Upper lobe of left lung (tissue), 6 donors: Measurements from ENCODE around the gene PFKM. TPM values are rescaled to one million over a fixed set of nuclear protein-coding genes. Genes with fewer than 3 reads are reported as not detected.

ENCODE experiments used
- ATAC-seq, 2 donors: fragments of 200-7000 bp; cut with Tn5 transposase; one replicate each; pipeline ENCODE4 v1.9.1; 2022; ENCODE audit warnings: mild to moderate bottlenecking in 2 of 2, moderate library complexity in 2 of 2; ENCODE audit not compliant: low FRiP score in 2 of 2
- DNase-seq, 2 donors: peaks; one replicate each; pipeline ENCODE4 v3.0.0-alpha.2; 2019 to 2020
- H3K27ac ChIP-seq, 4 donors: fragments of 200-600 bp; sonication (generic); one replicate each; pipeline ENCODE4 v1.5.1; 2016 to 2019
- H3K27me3 ChIP-seq, 4 donors: fragments of 200-600 bp; sonication (generic); one replicate each; pipeline ENCODE4 v1.5.1; 2017 to 2019
- H3K36me3 ChIP-seq, 4 donors: fragments of 200-600 bp; sonication (generic); one replicate each; pipeline ENCODE4 v1.5.1; 2016 to 2019
- H3K4me1 ChIP-seq, 4 donors: fragments of 200-600 bp; sonication (generic); one replicate each; pipeline ENCODE4 v1.5.1; 2018 to 2019
- H3K4me3 ChIP-seq, 4 donors: fragments of 200-600 bp; sonication (generic); one replicate each; pipeline ENCODE4 v1.5.1; 2017 to 2019; ENCODE audit warnings: mild to moderate bottlenecking in 2 of 4, moderate library complexity in 1 of 4
- H3K9me3 ChIP-seq, 4 donors: fragments of 200-600 bp; sonication (generic); one replicate each; pipeline ENCODE4 v1.5.1; 2018 to 2019
- CTCF ChIP-seq, 6 experiments: fragments of 450-650 bp in 4 of 6; fragments of 200-600 bp in 2 of 6; sonication (generic) in 2 of 6; IDR thresholded peaks; one replicate each; pipeline ENCODE4 v1.5.1; 2016 to 2019; ENCODE audit warnings: antibody characterized with exemption in 6 of 6
- EP300 ChIP-seq, 4 donors: sonication (generic); formaldehyde crosslinking; IDR thresholded peaks; one replicate each; pipeline ENCODE4 v1.5.1; 2017; ENCODE audit warnings: antibody characterized with exemption in 4 of 4, control low read depth in 2 of 4
- POLR2A ChIP-seq, 4 donors: fragments of 450-650 bp; IDR thresholded peaks; one replicate each; pipeline ENCODE4 v1.5.1; 2016 to 2017; ENCODE audit warnings: antibody characterized with exemption in 4 of 4, mild to moderate bottlenecking in 2 of 4
- POLR2AphosphoS5 ChIP-seq, 2 donors: sonication (generic); formaldehyde crosslinking; IDR thresholded peaks; one replicate each; pipeline ENCODE4 v1.5.1; 2017; ENCODE audit warnings: antibody characterized with exemption in 2 of 2
- WGBS, 2 donors: methylation state at CpG; one replicate each; pipeline ENCODE4 v1.1.5; 2017 to 2018; 5-methylcytosine and 5-hydroxymethylcytosine counted together
- small RNA-seq, 4 donors: library from RNA; depleted of rRNA; stranded (forward); fragments of <200 nt; gene quantifications; one replicate each; pipeline ENCODE3, GENCODE V24; 2016
- total RNA-seq, 6 donors: library from RNA; depleted of rRNA in 4 of 6; stranded (reverse); fragments of >200 nt in 4 of 6; gene quantifications; one replicate each; pipeline versions ENCODE4 v1.1.0 to v1.2.1, GENCODE V29; 2016 to 2021
- donor health status: DM: no; HTN: no; CAD: no; lungs with moderate emphysema.
- donor health status: DM: no; HTN: yes; CAD: no; lungs with severe emphysema.

The PFKM gene
- total RNA-seq, 6 donors from 2014 or later, result 21.4 to 52.4 (median 36.3) TPM

GRCh38 chr12:48191096-48191495 is 71.9 kb downstream of the PFKM start:
- Histone ChIP-seq H3K27me3 (no peaks in the 10 kb centered on the region), H3K4me3 (no peak overlapping the region), H3K9me3 (no peaks in the 10 kb centered on the region), H3K27ac (no peak overlapping the region), H3K4me1 (peaks cover 0 to 17% (median 12%) of the 10 kb centered on the region in 4 donors), H3K36me3 (no peaks in the 10 kb centered on the region)
- no peak for DNase-seq
- no peak for TF ChIP-seq POLR2A (IDR thresholded peaks at IDR 0.05)
- no peak for TF ChIP-seq EP300 (IDR thresholded peaks at IDR 0.05)
- TF ChIP-seq CTCF (IDR thresholded peaks at IDR 0.05), result no peak
- no peak for ATAC-seq

GRCh38 chr12:48192861-48193260 is 73.7 kb downstream of the PFKM start:
- peaks cover 3 to 23% (median 17%) of the 10 kb centered on the region in 4 donors for H3K4me1 ChIP-seq
- ATAC-seq (no peak), DNase-seq (no peak)
- 55 to 58% methylated on average over 1 of the region's 1 CpG for whole genome bisulfite sequencing, 2 donors
- no peaks in the 10 kb centered on the region for H3K36me3 ChIP-seq
- no peaks in the 10 kb centered on the region for H3K27me3 ChIP-seq
- no peaks in the 10 kb centered on the region for H3K9me3 ChIP-seq
- H3K4me3 ChIP-seq, result no peak overlapping the region
- TF ChIP-seq POLR2A (IDR thresholded peaks at IDR 0.05), result no peak
- TF ChIP-seq POLR2AphosphoS5 (IDR thresholded peaks at IDR 0.05), result no peak
- no peak for TF ChIP-seq CTCF (IDR thresholded peaks at IDR 0.05)
- TF ChIP-seq EP300 (IDR thresholded peaks at IDR 0.05), result no peak
- H3K27ac ChIP-seq, result peak overlapping the region in 2 of 4 donors; percentile 19 to 28

- WGBS, 2 donors, result 37 to 57% methylated on average over 2 of the region's 2 CpGs
- peaks cover 3 to 23% (median 18%) of the 10 kb centered on the region in 4 donors for H3K4me1 ChIP-seq
- H3K4me3 ChIP-seq, result no peak overlapping the region
- no peaks in the 10 kb centered on the region for H3K36me3 ChIP-seq
- H3K9me3 ChIP-seq, result no peaks in the 10 kb centered on the region
- no peak for ATAC-seq
- TF ChIP-seq POLR2AphosphoS5 (IDR thresholded peaks at IDR 0.05) (no peak), POLR2A (IDR thresholded peaks at IDR 0.05) (no peak), CTCF (IDR thresholded peaks at IDR 0.05) (no peak), EP300 (IDR thresholded peaks at IDR 0.05) (no peak)
- DNase-seq, result no peak
- peak overlapping the region in 2 of 4 donors; percentile 19 to 28 for H3K27ac ChIP-seq
- no peaks in the 10 kb centered on the region for H3K27me3 ChIP-seq
Observed at GRCh38 chr12:48193623-48194022, 74.5 kb downstream of the PFKM start.

- WGBS, 2 donors, result 50 to 56% methylated on average over 1 of the region's 1 CpG
- DNase-seq (no peak), ATAC-seq (no peak)
- peak overlapping the region in 2 of 4 donors; percentile 7 to 11 for H3K27ac ChIP-seq
- peaks cover 13 to 35% (median 27%) of the 10 kb centered on the region in 4 donors for H3K4me1 ChIP-seq
- H3K27me3 ChIP-seq, result no peaks in the 10 kb centered on the region
- H3K4me3 ChIP-seq, result no peak overlapping the region
- no peaks in the 10 kb centered on the region for H3K36me3 ChIP-seq
- TF ChIP-seq CTCF (IDR thresholded peaks at IDR 0.05) (no peak), EP300 (IDR thresholded peaks at IDR 0.05) (no peak), POLR2AphosphoS5 (IDR thresholded peaks at IDR 0.05) (no peak), POLR2A (IDR thresholded peaks at IDR 0.05) (no peak)
- H3K9me3 ChIP-seq, result no peaks in the 10 kb centered on the region
Observed at GRCh38 chr12:48194799-48195201, 75.6 kb downstream of the PFKM start.

Small RNA genes within 50 kb of the gene (small RNA-seq; reads per million reads assigned to genes)
- gene MIR6505 (0 reads per million in 4 donors), gene RNU6-1203P (0 reads per million in 4 donors)

Other genes with a start within 250 kb of the PFKM start
- gene VDR, start 214.4 kb upstream of the PFKM start, total RNA-seq, result 10 to 100 TPM; 23.0 to 41.1 (median 27.5) TPM
- 10 to 100 TPM; 32.8 to 90.6 (median 38.5) TPM for gene TMEM106C, start 155.8 kb upstream of the PFKM start, total RNA-seq
- under 1 TPM in 1 of 6 donors, not detected in 5; 0.34 TPM for gene COL2A1, start 114.9 kb upstream of the PFKM start, total RNA-seq
- 10 to 100 TPM in 4 of 6 donors, 1 to 10 TPM in 2; 6.3 to 27.3 (median 13.5) TPM for gene SENP1, start 13.3 kb upstream of the PFKM start, total RNA-seq
- 10 to 100 TPM; 17.8 to 36.5 (median 30.6) TPM for gene ASB8, start 38.2 kb downstream of the PFKM start, total RNA-seq
- 1 to 10 TPM in 2 of 6 donors, under 1 TPM in 4; 0.17 to 1.3 (median 0.93) TPM for gene CCDC184, start 64.3 kb downstream of the PFKM start, total RNA-seq
- not detected for gene OR10AD1, start 83.9 kb downstream of the PFKM start, total RNA-seq
- 10 to 100 TPM; 16.8 to 60.8 (median 24.6) TPM for gene ZNF641, start 231.6 kb downstream of the PFKM start, total RNA-seq